Inflammatory macrophage treated with lipopolysaccharide for 4 hours (primary cell): ENCODE results near the gene TENM3.

ENCODE experiments used
- DNase-seq: peaks from one replicate; pipeline ENCODE4 v3.0.0-alpha.2; 2020

Gene TENM3

GRCh38 chr4:182704948-182705347 is 461.7 kb downstream of the TENM3 start:
- no peak for DNase-seq

GRCh38 chr4:182705389-182705788 is 462.2 kb downstream of the TENM3 start:
- no peak for DNase-seq

DNA sequence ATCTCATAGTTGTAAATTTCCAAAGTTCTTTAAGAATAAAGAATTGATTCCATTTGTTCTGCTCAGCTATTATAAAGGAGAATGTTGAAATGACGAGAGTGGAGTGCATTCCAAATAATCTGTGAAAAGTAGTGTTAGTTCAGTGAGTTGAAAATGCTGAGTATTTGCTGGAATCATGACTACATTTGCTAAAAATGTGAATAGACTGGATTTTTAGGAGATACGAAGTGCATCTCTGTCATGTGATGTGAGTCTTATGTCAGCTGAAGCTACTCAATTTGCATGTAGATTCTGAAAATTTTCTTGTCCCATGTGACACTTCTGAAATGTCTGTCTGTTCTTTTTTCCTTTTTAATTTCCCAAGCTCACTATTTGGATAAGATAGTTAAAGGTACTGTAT is 468.0 kb downstream of the TENM3 start:
- no peak for DNase-seq

GRCh38 chr4:182715548-182715947 is 472.3 kb downstream of the TENM3 start:
- DNase-seq, result no peak

GRCh38 chr4:182716192-182716591 is 473.0 kb downstream of the TENM3 start:
- no peak for DNase-seq

- DNase-seq, result no peak
Measured at GRCh38 chr4:182717788-182718583, 474.8 kb downstream of the TENM3 start.

DNA sequence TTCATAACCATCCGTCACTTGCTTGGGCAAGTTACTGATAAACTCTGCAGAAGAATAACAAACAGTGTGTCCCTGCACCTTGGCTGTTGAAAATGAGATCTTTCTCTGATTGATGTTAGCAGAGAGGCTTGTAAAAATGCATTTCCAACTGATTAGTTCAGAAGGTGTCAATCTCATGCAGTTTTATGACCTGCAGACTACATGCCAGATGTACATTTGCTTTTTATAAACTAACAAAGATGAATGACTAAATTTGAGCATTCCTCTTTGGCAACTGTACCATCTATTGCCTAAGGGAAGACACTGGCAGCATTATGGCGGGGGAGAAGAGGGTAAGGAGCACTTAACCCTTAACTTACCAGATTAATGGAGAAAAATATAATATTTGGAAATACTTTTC is 481.2 kb downstream of the TENM3 start:
- no peak for DNase-seq

- no peak for DNase-seq
Measured at GRCh38 chr4:182729516-182729915, 486.3 kb downstream of the TENM3 start.

DNA sequence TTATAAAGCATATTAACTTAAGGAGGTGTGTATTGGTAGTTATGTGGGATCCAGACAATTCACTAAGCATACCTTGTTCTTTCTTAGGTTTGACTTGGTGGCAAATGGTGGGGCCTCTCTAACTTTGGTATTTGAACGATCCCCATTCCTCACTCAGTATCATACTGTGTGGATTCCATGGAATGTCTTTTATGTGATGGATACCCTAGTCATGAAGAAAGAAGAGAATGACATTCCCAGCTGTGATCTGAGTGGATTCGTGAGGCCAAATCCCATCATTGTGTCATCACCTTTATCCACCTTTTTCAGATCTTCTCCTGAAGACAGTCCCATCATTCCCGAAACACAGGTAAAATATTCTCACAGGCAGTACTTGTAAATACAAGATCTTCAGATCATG is 487.6 kb downstream of the TENM3 start:
- no peak for DNase-seq

- DNase-seq, result no peak
Measured at GRCh38 chr4:182736207-182736606, 493.0 kb downstream of the TENM3 start.

DNA sequence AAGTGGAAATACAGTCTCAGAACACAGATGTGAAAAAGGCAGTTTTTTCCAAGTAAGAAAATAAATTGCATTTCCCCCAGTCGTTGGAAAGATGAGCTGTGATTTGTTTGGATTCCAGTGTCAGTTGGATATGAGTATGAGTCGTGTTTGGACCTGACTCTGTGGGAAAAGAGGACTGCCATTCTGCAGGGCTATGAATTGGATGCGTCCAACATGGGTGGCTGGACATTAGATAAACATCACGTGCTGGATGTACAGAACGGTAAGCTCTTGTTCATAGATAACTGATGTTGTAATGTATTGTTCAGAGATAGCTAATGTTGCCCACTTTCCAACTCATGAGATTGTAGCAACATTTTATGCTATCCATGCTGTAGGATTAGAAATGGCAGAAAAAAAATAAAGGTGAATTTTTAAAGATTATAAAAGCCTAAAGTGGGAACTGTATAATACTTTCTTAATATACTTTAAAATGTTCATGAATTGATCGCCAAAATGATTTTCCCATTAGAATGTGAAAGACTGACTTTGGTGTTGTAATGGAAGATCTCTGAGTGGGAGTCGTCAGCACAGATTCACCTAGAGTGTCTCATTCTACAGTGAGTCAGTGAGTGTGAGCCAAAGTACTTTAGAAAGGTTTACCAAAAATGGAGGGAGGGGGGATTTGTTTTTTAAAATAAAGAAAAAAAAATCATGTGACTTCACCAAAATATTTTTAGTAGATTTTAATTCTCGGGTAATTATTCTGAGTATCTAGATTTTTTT is 495.3 kb downstream of the TENM3 start:
- DNase-seq, result no peak

- no peak for DNase-seq
Measured at GRCh38 chr4:182740256-182740655, 497.1 kb downstream of the TENM3 start.

DNA sequence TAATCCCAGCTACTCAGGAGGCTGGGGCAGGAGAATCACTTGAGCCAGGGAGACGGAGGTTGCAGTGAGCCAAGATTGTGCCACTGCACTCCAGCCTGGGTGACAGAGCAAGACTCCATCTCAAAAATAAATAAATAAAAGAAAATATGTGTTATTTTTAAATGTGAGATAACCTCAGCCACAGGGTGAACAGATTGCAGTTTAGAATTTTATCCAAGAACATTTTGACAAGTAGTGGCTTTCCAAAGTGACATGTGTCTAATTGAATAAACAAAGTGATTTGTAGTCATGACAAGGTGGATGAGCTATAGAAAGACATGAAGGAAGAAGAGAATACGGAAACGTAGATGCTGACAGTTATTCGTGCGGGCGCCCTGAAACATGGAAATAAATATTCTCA is 497.9 kb downstream of the TENM3 start:
- no peak for DNase-seq

DNA sequence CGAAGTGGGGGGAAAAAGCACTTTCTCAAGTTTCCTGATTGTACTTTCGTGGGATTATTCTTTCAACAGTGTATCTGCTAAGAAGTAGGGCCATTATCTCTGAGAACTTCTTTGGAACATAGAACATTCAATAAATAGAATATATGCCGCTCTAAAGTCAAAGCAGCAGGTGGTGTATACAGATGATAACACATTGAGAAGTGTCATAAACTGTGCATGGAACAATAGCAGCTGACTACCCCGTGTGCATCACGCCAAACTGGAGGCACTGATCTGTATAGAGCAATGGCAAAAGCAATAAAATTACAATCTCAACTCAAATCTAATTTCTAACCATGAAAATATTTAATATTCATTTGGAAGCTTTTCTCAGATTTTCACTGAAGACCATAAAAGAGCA is 498.7 kb downstream of the TENM3 start:
- DNase-seq, result no peak

- no peak for DNase-seq
Measured at GRCh38 chr4:182743815-182744214, 500.6 kb downstream of the TENM3 start.

DNA sequence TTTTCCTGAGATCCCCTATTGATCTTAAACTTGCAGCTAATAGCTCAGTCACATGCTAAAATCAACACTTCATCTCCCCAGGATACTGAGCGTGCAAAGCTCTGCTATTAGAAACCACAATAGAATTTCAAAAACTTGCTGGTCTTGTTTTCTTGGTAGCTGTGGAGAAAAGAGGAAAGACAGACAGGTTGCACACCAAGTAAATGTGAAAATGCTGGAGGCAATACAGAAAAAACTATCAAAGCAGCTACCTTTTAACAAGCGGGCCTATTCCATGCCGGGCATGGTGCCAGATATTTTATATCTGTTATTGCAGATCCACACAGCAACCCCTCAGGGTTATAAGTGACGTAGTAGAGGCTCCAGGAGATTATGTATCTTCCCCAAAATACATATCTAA is 502.0 kb downstream of the TENM3 start:
- DNase-seq, result no peak

DNA sequence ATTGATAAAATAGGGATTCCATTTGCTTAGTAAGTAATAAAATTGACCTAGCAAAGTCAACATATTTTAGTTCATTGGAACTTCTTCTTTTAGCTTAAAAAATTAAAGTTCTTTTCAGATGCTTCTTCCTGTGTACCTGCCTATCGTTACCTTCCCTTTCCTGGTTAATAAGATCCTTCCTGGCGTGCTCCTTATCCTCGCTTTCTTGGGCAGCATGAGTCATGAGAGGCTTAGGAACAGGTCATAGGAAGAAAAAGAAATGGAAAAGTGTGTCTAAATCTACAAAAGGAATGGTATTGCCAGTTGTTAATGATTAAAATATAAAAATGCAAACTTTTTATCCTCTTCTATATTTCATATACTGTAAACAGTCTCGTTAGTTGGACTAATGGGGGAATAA is 503.7 kb downstream of the TENM3 start:
- no peak for DNase-seq

DNA sequence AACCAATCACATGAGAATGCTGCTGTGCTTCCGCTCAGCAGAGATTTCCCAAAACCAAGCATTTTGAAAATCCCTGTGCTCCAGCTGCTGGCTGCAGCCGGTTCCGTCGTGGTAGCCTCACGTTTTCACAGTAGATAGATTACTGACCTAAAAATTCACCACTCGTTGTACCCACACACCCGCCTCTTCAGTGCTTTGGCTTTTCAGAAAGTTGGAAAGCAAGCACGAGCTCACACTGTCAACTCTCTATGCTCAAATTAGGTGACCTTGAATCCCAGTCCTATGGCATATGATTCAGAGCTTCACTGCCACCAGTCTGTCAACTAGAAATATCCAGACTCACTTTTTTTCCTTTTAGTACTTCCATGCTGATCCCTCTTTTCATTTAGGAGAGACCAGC is 505.1 kb downstream of the TENM3 start:
- no peak for DNase-seq

- DNase-seq, result no peak
Measured at GRCh38 chr4:182748949-182749348, 505.7 kb downstream of the TENM3 start.

DNA sequence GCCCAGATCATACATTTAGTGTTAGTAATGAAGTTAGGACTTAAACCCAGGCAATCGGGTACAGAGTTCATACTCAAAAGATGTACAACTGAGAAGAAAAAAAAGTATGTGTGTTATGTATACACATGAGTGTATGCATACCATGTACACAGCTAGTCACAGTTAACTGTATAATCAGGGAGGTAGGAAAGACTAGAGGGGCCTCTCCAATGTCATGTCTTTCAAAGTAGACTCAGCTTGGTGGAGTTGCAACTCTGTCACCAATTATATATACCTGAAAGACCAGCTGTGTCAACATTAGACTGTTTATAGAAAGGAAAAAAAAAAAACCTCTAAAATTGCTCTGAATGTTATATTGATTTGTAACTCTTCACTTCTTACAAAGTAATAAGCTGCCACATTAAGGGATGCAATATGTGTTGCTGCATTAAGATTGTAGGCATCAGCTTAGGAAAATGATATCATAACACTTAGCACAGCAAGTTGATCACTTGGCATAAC is 506.5 kb downstream of the TENM3 start:
- no peak for DNase-seq

GRCh38 chr4:182752158-182752910 is 509.1 kb downstream of the TENM3 start:
- no peak for DNase-seq

GRCh38 chr4:182754895-182755294 is 511.7 kb downstream of the TENM3 start:
- DNase-seq, result no peak

- no peak for DNase-seq
Measured at GRCh38 chr4:182756161-182756690, 513.0 kb downstream of the TENM3 start.
